NCI-H2107 treated with DMSO at 0.1 percent for 48 hours (cell line): ENCODE data around the gene MCAT.

Experiments
- DNase-seq: peaks from one replicate; lab custom pipeline; 2025; ENCODE audit not compliant: unreplicated experiment; lab: John Stamatoyannopoulos, UW

The MCAT gene, protein sequence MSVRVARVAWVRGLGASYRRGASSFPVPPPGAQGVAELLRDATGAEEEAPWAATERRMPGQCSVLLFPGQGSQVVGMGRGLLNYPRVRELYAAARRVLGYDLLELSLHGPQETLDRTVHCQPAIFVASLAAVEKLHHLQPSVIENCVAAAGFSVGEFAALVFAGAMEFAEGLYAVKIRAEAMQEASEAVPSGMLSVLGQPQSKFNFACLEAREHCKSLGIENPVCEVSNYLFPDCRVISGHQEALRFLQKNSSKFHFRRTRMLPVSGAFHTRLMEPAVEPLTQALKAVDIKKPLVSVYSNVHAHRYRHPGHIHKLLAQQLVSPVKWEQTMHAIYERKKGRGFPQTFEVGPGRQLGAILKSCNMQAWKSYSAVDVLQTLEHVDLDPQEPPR

DNA sequence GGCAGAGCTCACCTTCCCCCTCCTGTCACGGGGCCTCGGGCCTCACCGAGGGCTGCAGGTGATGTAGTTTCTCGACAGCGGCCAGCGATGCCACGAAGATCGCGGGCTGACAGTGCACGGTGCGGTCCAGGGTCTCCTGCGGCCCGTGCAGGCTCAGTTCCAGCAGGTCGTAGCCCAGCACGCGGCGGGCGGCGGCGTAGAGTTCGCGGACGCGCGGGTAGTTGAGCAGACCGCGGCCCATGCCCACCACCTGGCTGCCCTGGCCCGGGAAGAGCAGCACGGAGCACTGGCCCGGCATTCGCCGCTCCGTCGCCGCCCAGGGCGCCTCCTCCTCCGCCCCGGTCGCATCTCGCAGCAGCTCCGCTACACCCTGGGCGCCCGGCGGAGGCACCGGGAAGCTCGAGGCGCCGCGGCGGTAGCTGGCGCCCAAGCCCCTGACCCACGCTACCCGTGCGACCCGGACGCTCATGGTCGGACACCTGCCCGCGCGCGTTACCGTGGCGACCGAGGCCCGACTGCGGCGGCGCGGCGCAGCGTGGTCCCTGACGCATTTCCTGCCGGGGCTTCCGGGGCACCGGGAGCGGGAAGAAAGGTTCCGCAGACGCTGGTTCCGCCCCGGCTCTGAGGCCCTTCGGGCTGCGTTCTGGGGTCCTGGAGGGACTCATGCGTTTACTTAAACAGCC lies at the start of gene MCAT:
Gene MCAT (minus strand): TSS at position 519 of the 683 bp plus-strand sequence. CDS start 50 bp downstream, at position 469.
- peak; percentile 17 for DNase-seq

DNA sequence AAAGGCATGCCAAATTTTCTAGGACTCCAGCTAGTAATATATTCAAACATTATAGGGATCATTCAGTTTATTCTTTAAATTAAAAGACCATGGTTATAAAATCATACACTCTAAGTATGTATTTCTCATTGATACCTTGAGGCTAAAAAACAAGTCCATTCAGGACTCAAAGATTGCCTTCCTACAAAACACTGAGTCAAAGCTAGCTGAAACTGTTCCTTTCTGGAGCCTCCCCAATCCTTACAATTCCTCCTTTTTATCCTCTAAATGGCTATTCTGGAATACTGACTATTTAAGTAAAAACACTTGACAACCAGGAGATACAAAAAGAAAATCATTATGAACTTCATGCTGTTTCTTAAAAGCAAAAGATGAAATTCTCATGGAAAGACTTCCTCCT lies 48.6 kb upstream of the MCAT start:
- no peak for DNase-seq

- no peak for DNase-seq
Observed at GRCh38 chr22:43188829-43189545, 45.8 kb upstream of the MCAT start.

DNA sequence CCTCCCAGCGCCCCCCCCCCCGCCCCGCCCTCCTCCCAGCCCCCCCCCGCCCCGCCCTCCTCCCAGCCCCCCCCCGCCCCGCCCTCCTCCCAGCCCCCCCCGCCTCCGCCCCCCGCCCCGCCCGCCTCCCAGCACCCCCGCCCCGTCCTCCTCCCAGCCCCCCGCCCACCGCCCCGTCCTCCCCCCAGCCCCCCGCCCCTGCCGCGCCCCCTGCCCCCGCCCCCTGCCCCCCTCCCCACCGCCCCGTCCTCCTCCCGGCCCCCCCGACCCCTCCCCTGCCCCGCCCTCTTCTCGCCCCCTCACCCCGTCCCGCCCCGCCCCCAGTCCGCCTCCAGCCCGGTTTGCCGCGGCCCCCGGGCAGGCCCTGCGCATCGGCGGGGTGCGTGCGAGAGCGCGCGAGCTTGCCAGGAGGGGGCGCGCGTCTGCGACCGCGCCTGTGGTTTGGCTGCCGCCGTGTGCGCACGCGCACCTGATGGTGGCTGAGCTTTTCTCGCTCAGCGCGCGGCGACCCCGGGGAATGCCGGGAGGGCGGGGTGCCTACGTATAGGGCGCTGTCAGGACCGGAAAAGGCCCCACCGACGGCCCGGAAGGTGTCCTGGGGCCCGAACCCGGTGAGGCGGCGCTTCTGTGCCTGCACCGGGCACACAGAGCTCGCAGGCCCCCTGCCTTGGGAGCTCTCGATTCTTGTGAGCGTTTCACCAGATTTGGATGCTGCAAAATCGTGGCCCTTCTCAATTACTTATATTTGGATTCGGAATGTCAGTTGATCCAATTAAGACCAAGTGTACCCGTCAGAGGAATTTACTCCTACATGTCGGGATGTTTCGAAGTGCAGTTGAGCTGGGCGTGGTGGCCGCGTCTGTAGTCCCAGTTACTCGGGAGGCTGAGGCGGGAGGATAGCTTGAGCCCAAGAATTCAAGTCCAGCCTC lies 44.2 kb upstream of the MCAT start:
- DNase-seq = peak; percentile 62

GRCh38 chr22:43186272-43187170 lies 43.3 kb upstream of the MCAT start, which contains the start of gene TTLL12:
Gene TTLL12 (minus strand): TSS chr22:43187134. CDS start chr22:43187069, 65 bp downstream.
- no peak for DNase-seq

- peak; percentile 19 for DNase-seq
Observed at GRCh38 chr22:43185860-43186261, 42.7 kb upstream of the MCAT start.

GRCh38 chr22:43183496-43184277 lies 40.5 kb upstream of the MCAT start:
- DNase-seq = no peak

DNA sequence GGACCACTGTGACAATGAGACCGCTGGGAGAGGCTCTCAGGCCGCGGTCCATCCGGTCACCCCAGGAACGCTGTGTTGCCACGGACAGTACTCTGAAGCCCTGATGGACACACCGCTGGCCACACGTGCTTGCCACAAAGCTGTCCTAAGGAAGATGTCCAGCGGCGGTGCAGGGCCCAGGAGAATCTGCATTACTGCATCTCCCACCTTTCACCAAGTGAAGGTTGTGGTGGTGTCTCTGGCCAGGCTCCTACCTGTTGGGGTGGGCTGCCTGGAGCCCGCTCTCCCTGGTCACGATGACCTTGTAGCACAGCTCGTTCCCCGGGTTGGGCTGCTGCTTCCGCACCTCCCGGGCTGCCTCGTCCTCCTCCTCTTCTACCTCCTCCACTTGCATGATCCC lies 39.5 kb upstream of the MCAT start:
- no peak for DNase-seq

DNA sequence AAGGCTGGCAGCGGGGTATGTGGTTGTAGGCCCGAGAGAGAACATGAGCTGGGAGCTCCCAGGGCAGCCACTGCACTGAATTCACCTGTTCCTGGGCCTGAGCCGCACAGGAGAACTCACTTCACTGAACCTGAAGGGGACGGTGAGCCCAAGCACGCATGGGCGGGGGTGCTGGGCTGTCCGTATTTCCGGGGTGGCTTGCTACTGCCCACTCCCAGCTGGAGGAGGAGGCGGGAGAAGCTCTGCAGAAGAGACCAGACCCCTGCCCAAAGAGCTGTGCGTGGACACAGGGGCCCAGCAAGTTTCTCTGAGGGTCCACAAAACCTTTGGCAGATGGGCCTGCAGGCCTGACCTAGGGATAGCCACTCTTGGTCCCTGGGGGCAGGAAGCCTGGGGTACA lies 38.9 kb upstream of the MCAT start:
- DNase-seq = no peak

- no peak for DNase-seq
Observed at GRCh38 chr22:43181321-43182076, 38.3 kb upstream of the MCAT start.

GRCh38 chr22:43180670-43181069 lies 37.5 kb upstream of the MCAT start:
- DNase-seq = no peak

GRCh38 chr22:43179911-43180195 lies 36.7 kb upstream of the MCAT start:
- DNase-seq = no peak

DNA sequence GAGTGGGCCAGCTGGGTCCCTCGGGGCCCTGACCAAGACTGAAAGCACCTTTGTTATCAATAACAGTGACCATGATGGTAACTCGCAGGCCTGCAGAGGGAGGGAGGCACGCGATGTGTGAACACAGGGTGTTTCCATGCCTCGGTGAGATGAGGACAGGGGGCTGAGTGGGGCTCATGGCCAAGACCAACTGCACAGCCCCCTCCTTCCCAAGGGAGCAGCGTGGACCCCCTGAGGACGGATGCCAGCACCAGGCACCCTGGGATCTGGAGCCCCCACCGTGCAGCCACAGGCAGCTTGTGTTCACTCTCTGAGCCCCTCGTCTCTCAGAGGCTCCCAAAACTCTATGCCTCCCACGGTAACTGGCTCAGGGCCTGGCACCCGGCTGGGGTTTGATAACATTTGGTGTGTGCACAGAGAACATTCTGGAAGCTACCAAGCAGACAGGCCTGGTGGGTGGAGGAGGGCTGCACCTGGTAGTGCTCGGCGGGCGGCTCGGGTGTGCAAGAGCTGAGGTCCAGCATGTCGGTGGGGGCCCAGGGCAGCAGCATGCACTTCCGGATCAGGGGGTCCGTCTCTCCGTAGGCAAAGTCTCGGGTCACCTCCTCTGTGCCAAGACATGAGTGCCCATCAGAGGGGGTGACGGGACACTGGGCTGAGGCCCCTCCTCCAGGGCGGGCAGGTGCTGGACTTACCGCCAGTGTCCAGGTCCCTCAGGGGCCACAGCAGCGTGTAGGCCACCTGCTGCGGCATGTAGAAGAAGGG lies 36.1 kb upstream of the MCAT start:
- no peak for DNase-seq

DNA sequence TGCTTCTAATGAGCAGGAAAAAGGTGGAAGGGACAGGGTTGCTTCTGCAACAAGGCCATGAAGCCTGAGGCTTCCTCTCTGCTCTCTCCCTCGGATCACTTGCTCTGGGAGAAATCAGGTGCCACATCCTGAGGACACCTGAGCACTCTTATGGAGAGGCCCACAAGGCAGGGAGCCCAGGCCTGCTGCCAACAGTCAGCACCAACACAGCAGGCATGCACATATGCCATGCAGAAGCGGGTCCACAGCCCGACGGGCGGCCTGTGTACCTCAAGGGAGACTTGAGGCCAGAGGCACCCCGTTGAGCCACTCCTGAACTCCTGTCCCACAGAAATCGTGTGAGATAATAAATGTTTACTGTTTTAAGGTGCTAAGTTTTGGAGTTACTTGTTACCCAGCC lies 34.3 kb upstream of the MCAT start:
- no peak for DNase-seq

GRCh38 chr22:43176090-43176489 lies 32.9 kb upstream of the MCAT start:
- no peak for DNase-seq

DNA sequence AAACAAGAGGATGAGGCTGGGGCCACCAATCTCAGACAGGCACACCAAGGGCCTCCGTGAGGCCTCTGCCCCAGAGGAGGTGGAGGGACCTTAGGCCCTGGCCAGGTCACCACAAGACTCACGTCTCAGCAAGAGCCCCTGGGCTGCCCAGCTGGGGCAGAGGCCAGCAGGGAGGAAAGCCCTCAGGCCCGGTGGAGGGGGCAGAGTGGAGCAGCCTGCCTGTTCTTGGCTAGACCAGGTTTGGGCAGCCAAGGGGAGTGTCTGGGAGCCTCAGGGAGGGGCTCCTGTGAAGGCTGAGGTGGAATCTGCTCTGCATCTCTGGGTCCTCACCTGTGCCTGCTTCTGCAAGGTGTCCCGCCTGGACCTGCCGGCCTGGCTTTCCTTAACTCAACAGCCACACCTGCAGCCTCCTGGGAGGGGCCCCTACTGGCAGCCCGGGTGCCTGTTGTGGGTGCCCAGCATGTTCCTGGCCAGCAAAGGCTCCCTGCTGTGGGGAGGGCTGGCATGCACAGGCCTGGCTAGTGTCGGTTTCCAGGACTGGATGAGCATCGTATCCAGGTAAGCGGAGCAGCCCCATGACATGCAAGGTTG lies 31.8 kb upstream of the MCAT start:
- no peak for DNase-seq

GRCh38 chr22:43173976-43174720 lies 30.9 kb upstream of the MCAT start:
- no peak for DNase-seq
